Stimulated activated CD8-positive, alpha-beta memory T cell treated with anti-CD3 and anti-CD28 coated beads, Interleukin-12 subunit alpha, Interleukin-12 subunit beta, amount 100 ng/mL, for 24 hours (primary cell): ENCODE measurements around the gene DCAF4L1.

Experiments
- DNase-seq: peaks from one replicate; pipeline ENCODE4 v3.0.0-alpha.2; 2020; ENCODE audit errors: extremely low read depth

Gene DCAF4L1

GRCh38 chr4:41990365-41991111 is 9.0 kb downstream of the DCAF4L1 start, which contains the start of gene SLC30A9:
Gene SLC30A9 (plus strand): TSS chr4:41990530. CDS start chr4:41990652, 122 bp downstream.
- DNase-seq: peak; percentile 75

DNA sequence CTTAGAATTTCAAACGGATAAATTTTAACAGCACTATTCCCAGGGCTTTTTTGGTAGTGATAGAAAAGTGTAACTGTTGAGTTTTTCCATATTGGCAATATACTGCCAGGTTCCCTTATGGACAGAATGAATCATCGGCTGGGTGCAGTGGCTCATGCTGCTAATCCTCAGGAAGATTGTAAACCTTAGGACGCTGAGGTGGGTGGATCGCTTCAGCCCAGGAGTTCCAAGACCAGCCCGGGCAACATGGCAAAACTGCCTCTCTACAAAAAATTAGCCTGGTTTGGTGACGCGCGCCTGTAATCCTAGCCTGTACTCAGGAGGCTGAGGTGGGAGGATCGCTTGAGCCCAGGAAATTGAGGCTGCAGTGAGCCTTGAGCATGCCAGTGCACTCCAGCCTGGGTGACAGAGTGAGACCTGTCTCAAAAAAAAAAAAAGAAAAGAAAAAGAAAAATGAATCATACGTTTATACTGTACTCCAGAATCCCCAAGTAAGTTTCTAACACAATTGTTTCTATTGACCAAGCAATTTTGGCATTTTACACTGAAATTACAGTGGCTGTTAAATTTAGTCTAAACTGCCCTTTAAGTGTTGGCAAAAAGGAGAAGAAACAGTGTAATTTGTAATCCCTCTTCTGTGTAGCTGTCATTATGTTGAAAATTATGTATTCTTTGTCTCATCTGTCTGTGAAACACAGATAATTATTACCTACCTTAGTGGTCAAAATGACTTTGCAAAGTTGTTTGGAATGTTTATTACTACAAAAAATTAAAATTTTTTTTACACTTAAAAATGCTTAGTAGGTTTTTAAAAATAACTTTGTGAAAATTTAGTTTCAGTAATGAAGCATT is 10.6 kb downstream of the DCAF4L1 start:
- no peak for DNase-seq

GRCh38 chr4:41992967-41993857 is 11.7 kb downstream of the DCAF4L1 start:
- no peak for DNase-seq

DNA sequence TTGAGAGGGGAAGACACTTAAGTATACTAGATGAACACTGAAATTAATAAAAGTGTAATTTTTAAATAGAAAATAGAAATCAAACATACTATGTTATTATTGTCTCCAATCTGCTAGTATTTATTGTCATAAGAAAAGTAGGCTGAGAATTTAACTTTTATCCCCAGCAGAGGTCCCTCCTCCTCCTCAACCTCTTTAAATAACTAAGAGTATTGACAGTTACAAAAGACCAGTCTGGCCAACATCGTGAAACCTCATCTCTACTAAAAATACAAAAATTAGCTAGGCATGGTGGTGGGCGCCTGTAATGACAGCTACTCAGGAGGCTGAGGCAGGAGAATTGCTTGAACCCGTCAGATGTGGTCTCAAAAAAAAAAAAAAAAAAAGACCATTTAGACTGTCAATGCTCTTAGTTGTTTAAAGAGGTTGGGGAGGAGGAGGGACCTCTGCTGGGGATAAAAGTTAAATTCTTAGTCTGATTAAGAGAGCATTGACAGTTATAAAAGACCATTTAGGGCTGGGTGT is 13.0 kb downstream of the DCAF4L1 start:
- DNase-seq: no peak

DNA sequence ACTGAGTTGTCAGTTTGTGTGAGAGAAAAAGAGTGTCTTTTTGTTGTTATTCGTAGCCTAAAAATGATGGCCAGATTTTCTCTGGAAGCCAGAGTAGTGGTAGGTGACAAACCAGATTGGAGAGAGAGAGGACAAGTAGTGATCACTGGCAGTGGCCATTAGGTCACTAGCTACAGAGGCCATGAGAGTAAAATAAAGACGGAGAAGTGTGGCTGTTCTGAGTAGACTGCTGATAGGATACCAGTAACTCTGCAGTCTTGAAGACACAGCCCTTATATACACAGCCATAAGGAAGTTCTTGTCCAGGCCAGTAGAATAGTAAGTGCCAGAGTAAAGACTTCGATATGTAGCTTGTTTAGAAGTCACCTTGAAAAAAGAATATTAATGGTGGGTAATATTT is 16.5 kb downstream of the DCAF4L1 start:
- DNase-seq: no peak

DNA sequence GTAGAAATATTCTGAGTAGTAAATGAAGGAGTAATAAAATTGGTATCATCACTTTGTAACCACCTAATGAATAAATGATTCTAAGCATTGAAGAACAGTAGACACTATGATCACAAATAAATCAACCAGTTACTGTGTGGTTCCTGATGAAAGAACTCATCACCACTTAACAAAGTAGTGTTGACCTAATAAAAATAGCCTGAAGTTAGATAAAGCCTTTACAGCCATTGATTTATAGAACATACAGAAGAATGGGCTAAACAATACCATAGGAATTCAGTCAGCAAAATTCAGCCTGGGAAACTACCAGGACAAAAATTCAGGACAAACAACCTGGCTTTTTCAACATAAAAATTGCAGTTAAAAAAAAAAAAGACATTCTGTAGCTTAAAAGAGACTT is 17.8 kb downstream of the DCAF4L1 start:
- DNase-seq: no peak

- DNase-seq: no peak
Observed at GRCh38 chr4:42008011-42008786, 26.6 kb downstream of the DCAF4L1 start.

- no peak for DNase-seq
Observed at GRCh38 chr4:42015438-42015837, 33.9 kb downstream of the DCAF4L1 start.

DNA sequence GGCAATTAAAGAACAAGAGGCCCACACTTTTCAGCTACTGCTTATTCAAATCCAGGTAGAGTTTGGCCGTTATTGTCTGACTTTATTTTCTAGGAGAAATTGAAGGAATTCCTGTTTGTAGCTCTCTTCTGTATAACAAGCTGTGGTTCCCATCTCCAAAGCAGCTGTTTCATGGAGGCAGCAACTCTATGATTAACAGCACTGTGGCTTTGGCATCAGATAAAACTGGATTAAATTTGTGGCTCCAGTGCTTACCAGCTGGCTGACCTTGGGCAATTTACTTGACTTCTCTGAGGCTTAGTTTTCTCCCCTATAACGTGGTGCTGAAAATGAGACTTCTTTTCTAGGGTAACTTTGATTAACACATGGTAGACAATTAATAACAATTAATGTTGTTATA is 36.9 kb downstream of the DCAF4L1 start:
- DNase-seq: no peak
